IMR-90 (cell line): ENCODE measurements around the gene CNNM3. TPM values are rescaled to one million over a fixed set of nuclear protein-coding genes. Genes with fewer than 3 reads are reported as not detected.
"Not testable (repeated sequence)": the region's sequence is repeated elsewhere in the genome, so short reads cannot be mapped to it uniquely, and the experiment has no call there.

Experiments used
- ATAC-seq: fragments of 200-7000 bp; cut with Tn5 transposase; 2 replicates; pipeline ENCODE4 v1.9.1; 2020; ENCODE audit warnings: low read depth, mild to moderate bottlenecking, moderate library complexity
- BruUV-seq: library from RNA; stranded (reverse); fragments of 400-500 nt; replicated peaks from 2 replicates; lab custom pipeline; 2021; lab: Mats Ljungman, UMichigan
- CTCF ChIA-PET: fragments of 300-600 bp; formaldehyde crosslinking; extraction: SDS; loops from one replicate; lab custom pipeline; 2021; ENCODE audit warnings: antibody characterized with exemption; lab: Yijun Ruan, JAX
- POLR2A ChIA-PET: fragments of 300-600 bp; sonication (Branson Sonifier 250); formaldehyde crosslinking; loops from one replicate; lab custom pipeline; 2022; ENCODE audit warnings: antibody characterized with exemption; ENCODE audit not compliant: unreplicated experiment; lab: Charles Lee
- DNase-seq: peaks from one replicate; pipeline ENCODE4 v3.0.0; 2013
- H2AFZ ChIP-seq: replicated peaks from 2 replicates; pipeline ENCODE3; 2013; ENCODE audit warnings: low read length, mild to moderate bottlenecking; ENCODE audit not compliant: poor library complexity
- H2AK5ac ChIP-seq: 2 replicates; pipeline ENCODE4 v1.6.1; 2013; ENCODE audit warnings: low read depth, low read length, inconsistent platforms
- H2AK9ac ChIP-seq: replicated peaks from 2 replicates; pipeline ENCODE3; 2013; ENCODE audit warnings: mild to moderate bottlenecking, low read depth, low read length, moderate library complexity; ENCODE audit not compliant: poor library complexity
- H2BK120ac ChIP-seq: 2 replicates; pipeline ENCODE4 v1.6.1; 2013; ENCODE audit warnings: low read depth, low read length, inconsistent platforms
- H2BK15ac ChIP-seq: 3 replicates; pipeline ENCODE4 v1.6.1; 2013; ENCODE audit warnings: low read depth, low read length, inconsistent platforms
- H2BK20ac ChIP-seq: 2 replicates; pipeline ENCODE4 v1.6.1; 2013; ENCODE audit warnings: low read depth, mild to moderate bottlenecking, inconsistent platforms, low read length, moderate library complexity
- H2BK5ac ChIP-seq: 2 replicates; pipeline ENCODE4 v1.6.1; 2013; ENCODE audit warnings: mild to moderate bottlenecking, low read depth, low read length, inconsistent platforms; ENCODE audit not compliant: poor library complexity, severe bottlenecking
- H3K14ac ChIP-seq: replicated peaks from 2 replicates; pipeline ENCODE4 v1.6.1; 2013; ENCODE audit warnings: low read depth, low read length, inconsistent platforms
- H3K18ac ChIP-seq: 2 replicates; pipeline ENCODE4 v1.6.1; 2013; ENCODE audit warnings: low read depth, low read length, control low read depth
- H3K23ac ChIP-seq: 2 replicates; pipeline ENCODE4 v1.6.1; 2013; ENCODE audit warnings: low read depth, low read length, inconsistent platforms
- H3K27ac ChIP-seq: 2 replicates; pipeline ENCODE4 v1.5.1; 2013; ENCODE audit warnings: mild to moderate bottlenecking, control low read depth, low read length; ENCODE audit not compliant: insufficient read depth
- H3K27me3 ChIP-seq: 2 replicates; pipeline ENCODE4 v1.6.1; 2013; ENCODE audit warnings: low read length; ENCODE audit not compliant: control insufficient read depth, insufficient read depth
- H3K36me3 ChIP-seq: 2 replicates; pipeline ENCODE4 v1.6.1; 2013; ENCODE audit warnings: low read length, mixed read lengths; ENCODE audit not compliant: control insufficient read depth, insufficient read depth
- H3K4ac ChIP-seq: 2 replicates; pipeline ENCODE4 v1.6.1; 2013; ENCODE audit warnings: low read depth, low read length, inconsistent platforms
- H3K4me1 ChIP-seq: 2 replicates; pipeline ENCODE4 v1.6.1; 2013; ENCODE audit warnings: low read length, mixed read lengths; ENCODE audit not compliant: control insufficient read depth, insufficient read depth
- H3K4me2 ChIP-seq: 2 replicates; pipeline ENCODE4 v1.6.1; 2013; ENCODE audit warnings: low read depth, mild to moderate bottlenecking, control low read depth, low read length, moderate library complexity
- H3K4me3 ChIP-seq: 2 replicates; pipeline ENCODE4 v1.5.1; 2013; ENCODE audit warnings: low read depth, mild to moderate bottlenecking, control low read depth, low read length, moderate library complexity; ENCODE audit not compliant: insufficient read depth
- H3K56ac ChIP-seq: 2 replicates; pipeline ENCODE4 v1.6.1; 2013; ENCODE audit warnings: low read length, inconsistent platforms; ENCODE audit not compliant: insufficient read depth; ENCODE audit errors: extremely low read depth
- H3K79me1 ChIP-seq, 2 experiments: 2 replicates each; pipeline ENCODE4 v1.6.1; 2013; ENCODE audit warnings: low read length in 2 of 2, inconsistent platforms in 1 of 2, low read depth in 1 of 2
- H3K9ac ChIP-seq: 2 replicates; pipeline ENCODE4 v1.6.1; 2013; ENCODE audit warnings: low read depth, low read length, control low read depth
- H3K9me1 ChIP-seq: 2 replicates; pipeline ENCODE4 v1.6.1; 2013; ENCODE audit warnings: low read length, inconsistent platforms; ENCODE audit not compliant: insufficient read depth
- H3K9me3 ChIP-seq: 2 replicates; pipeline ENCODE4 v1.6.1; 2013; ENCODE audit warnings: low read length; ENCODE audit not compliant: control insufficient read depth, insufficient read depth
- H4K20me1 ChIP-seq: 2 replicates; pipeline ENCODE4 v1.6.1; 2013; ENCODE audit warnings: low read length, inconsistent platforms; ENCODE audit not compliant: insufficient read depth
- H4K5ac ChIP-seq: 2 replicates; pipeline ENCODE4 v1.6.1; 2013; ENCODE audit warnings: mild to moderate bottlenecking, low read depth, low read length, control low read depth
- H4K8ac ChIP-seq, 2 experiments: 2 replicates each; pipeline ENCODE4 v1.6.1; 2013; ENCODE audit warnings: low read depth in 2 of 2, low read length in 2 of 2, control low read depth in 1 of 2, inconsistent platforms in 1 of 2
- H4K91ac ChIP-seq: 2 replicates; pipeline ENCODE4 v1.6.1; 2013; ENCODE audit warnings: low read depth, low read length, inconsistent platforms; ENCODE audit not compliant: insufficient read depth
- MXI1 ChIP-seq: IDR thresholded peaks from 2 replicates; pipeline ENCODE4 v1.6.1; 2012; ENCODE audit warnings: low read depth, mild to moderate bottlenecking, low read length, moderate library complexity, borderline replicate concordance
- NFE2L2 ChIP-seq: fragments of 150-350 bp; IDR thresholded peaks from 2 replicates; pipeline ENCODE4 v1.6.1; 2016; ENCODE audit warnings: low read depth, mild to moderate bottlenecking, low read length
- RCOR1 ChIP-seq: IDR thresholded peaks from 2 replicates; pipeline ENCODE4 v1.6.1; 2012; ENCODE audit warnings: mild to moderate bottlenecking, low read length, improper control_type of control experiment; ENCODE audit not compliant: insufficient replicate concordance
- WGBS, 2 experiments: methylation state at CpG; one replicate each; pipeline versions ENCODE4 v1.1.5 to v1.1.7; 2013; ENCODE audit warnings: missing lambda C conversion rate in 2 of 2; ENCODE audit not compliant: insufficient read length in 1 of 2; ENCODE audit errors: extremely low coverage in 2 of 2; 5-methylcytosine and 5-hydroxymethylcytosine counted together
- dilution Hi-C: fragments of 300-500 bp; cut with HindIII; formaldehyde crosslinking; loops from one replicate; pipeline ENCODE4 v1.14.3; 2018; ENCODE audit warnings: low sequenced_read_pairs; ENCODE audit not compliant: unreplicated experiment
- in situ Hi-C: fragments of 300-500 bp; cut with MboI; formaldehyde crosslinking; loops from 3 replicates; pipeline ENCODE4 v1.14.3; 2019; ENCODE audit warnings: low sequenced_read_pairs, inconsistent platforms, mixed read lengths
- intact Hi-C: fragments of 100-400 bp; cut with micrococcal nuclease; formaldehyde crosslinking; loops from 2 replicates; pipeline ENCODE4 v1.10.0; 2022
- polyA plus RNA-seq, 3 experiments: library from polyadenylated mRNA; depleted of rRNA; stranded (reverse); fragments of >200 nt; gene quantifications; 2 replicates each; pipeline ENCODE4 v1.2.3, GENCODE V29; 2012; ENCODE audit warnings: low replicate concordance in 1 of 3
- total RNA-seq: library from RNA; depleted of rRNA; stranded (reverse); fragments of >200 nt; gene quantifications from 2 replicates; pipeline ENCODE4 v1.2.3, GENCODE V29; 2012

CNNM3 gene
- total and polyA plus RNA-seq, 2 of the 4 experiments (the other 2 are of a cell fraction) = 2.3 to 6.1 TPM

DNA sequence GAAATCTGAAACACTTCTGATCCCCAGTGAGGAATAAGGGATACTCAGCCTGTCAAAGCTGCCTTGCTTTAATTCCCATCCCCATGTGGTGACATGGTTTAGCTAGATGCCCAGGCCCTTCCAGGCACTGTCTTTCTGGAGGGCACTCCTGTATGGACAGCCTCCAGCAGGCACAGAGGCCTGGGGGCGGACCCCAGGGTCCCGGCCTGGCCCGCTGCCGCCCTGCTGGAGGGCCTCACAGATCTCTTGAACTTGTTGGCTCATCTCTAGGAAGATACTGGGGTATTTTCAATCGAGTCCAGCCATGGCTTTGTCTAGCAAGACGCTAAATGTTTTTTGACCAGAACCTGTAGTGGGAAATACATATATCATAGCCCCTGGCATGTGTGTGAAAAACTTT lies 21.0 kb upstream of the CNNM3 start:
- H3K9me1 ChIP-seq = 0 out of 2 replicates have a peak, but pooled peaks cover 3% of the 10 kb centered on the region
- no peak overlapping the region for H2BK15ac ChIP-seq
- H3K9me3 ChIP-seq = no peaks in the 10 kb centered on the region
- no peak overlapping the region for H3K14ac ChIP-seq
- ATAC-seq (no peak), DNase-seq (no peak)
- WGBS, 2 experiments = no CpG with 5 or more reads among the region's 6 CpGs
- peaks cover 2% of the 10 kb centered on the region; the same call in 1 of the 2 replicates for H3K36me3 ChIP-seq
- no peak overlapping the region for H4K5ac ChIP-seq
- no peak overlapping the region for H2BK120ac ChIP-seq
- in situ Hi-C loops (no loop called here), dilution Hi-C loops (no loop called here), intact Hi-C loops (no loop called here)
- no peak overlapping the region for H3K18ac ChIP-seq
- H3K56ac ChIP-seq = no peak overlapping the region
- no peak overlapping the region for H2BK20ac ChIP-seq
- no peak overlapping the region for H3K9ac ChIP-seq
- POLR2A ChIA-PET = no interaction called here
- no peak overlapping the region for H2BK5ac ChIP-seq
- H3K79me1 ChIP-seq = no peaks in the 10 kb centered on the region
- no peak overlapping the region for H3K27ac ChIP-seq
- H3K27me3 ChIP-seq = no peaks in the 10 kb centered on the region
- H2AFZ ChIP-seq = no peak overlapping the region
- no peak overlapping the region for H3K4ac ChIP-seq
- H4K20me1 ChIP-seq = no peaks in the 10 kb centered on the region
- H3K23ac ChIP-seq = no peak overlapping the region
- H3K4me3 ChIP-seq = no peak overlapping the region
- CTCF ChIA-PET = no interaction called here
- H4K8ac ChIP-seq = no peak overlapping the region
- no peak overlapping the region for H4K91ac ChIP-seq
- TF ChIP-seq RCOR1 (no peak), NFE2L2 (no peak), MXI1 (no peak)
- H2AK9ac ChIP-seq = no peak overlapping the region
- H3K4me2 ChIP-seq = no peak overlapping the region
- BruUV-seq = no TSS peak
- no peak overlapping the region for H2AK5ac ChIP-seq
- no peaks in the 10 kb centered on the region for H3K4me1 ChIP-seq

DNA sequence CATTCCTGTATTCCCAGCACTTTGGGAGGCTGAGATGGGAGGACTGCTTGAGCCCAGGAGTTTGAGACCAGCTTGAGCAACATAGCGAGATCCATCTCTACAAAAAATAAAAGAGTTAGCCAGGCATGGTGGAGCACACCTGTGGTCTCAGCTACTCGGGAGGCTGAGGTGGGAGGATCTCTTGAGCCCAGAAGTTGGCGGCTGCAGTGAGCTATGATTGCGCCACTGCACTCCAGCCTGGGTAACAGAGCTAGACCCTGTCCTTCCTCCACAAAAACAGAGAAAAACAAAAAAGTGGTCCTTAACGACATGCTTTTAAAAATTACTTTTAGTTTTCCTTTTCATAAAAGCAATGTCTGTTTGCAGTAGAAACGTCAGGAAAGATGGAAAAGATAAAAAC lies 19.6 kb upstream of the CNNM3 start:
- H2BK20ac ChIP-seq, H3K4ac ChIP-seq, DNase-seq, BruUV-seq, H3K4me2 ChIP-seq, H2AFZ ChIP-seq, H3K4me3 ChIP-seq, H2BK5ac ChIP-seq, H3K9me1 ChIP-seq, H4K8ac ChIP-seq, H3K9me3 ChIP-seq, H3K23ac ChIP-seq, H2AK9ac ChIP-seq, intact Hi-C loops, H3K4me1 ChIP-seq, in situ Hi-C loops, H3K27ac ChIP-seq, H3K14ac ChIP-seq, H3K18ac ChIP-seq, H3K36me3 ChIP-seq, ATAC-seq, H4K5ac ChIP-seq, H2BK120ac ChIP-seq, CTCF ChIA-PET, H3K27me3 ChIP-seq, H2BK15ac ChIP-seq, POLR2A ChIA-PET, H3K79me1 ChIP-seq, H3K9ac ChIP-seq, H4K91ac ChIP-seq, H2AK5ac ChIP-seq, dilution Hi-C loops, H3K56ac ChIP-seq, H4K20me1 ChIP-seq: not testable (repeated sequence)
- 80% methylated on average over 1 of the region's 6 CpGs; no CpG with 5 or more reads in 1 of the 2 experiments for WGBS, 2 experiments
